BJ (cell line): Measurements from ENCODE around the gene GLS. TPM values are rescaled to one million over a fixed set of nuclear protein-coding genes. Genes with fewer than 3 reads are reported as not detected.

Experiments used
- CTCF ChIA-PET: fragments of 350-600 bp; formaldehyde crosslinking; extraction: SDS; loops from one replicate; lab custom pipeline; 2021; ENCODE audit warnings: antibody characterized with exemption, inconsistent platforms; lab: Yijun Ruan, JAX
- POLR2A ChIA-PET: fragments of 300-600 bp; sonication (Branson Sonifier 250); formaldehyde crosslinking; extraction: SDS; loops from one replicate; lab custom pipeline; 2021; ENCODE audit warnings: antibody characterized with exemption; lab: Charles Lee
- DNase-seq: peaks from one replicate; pipeline ENCODE4 v3.0.0-alpha.2; 2011; ENCODE audit warnings: low read depth
- H3K27me3 ChIP-seq: 2 replicates; pipeline ENCODE4 v1.6.0; 2011; ENCODE audit warnings: low read length; ENCODE audit not compliant: control insufficient read depth, insufficient read depth
- H3K36me3 ChIP-seq: 2 replicates; pipeline ENCODE4 v1.5.1; 2011; ENCODE audit warnings: low read length; ENCODE audit not compliant: control insufficient read depth, insufficient read depth
- H3K4me3 ChIP-seq: 2 replicates; pipeline ENCODE4 v1.5.1; 2011; ENCODE audit warnings: low read depth, mild to moderate bottlenecking, control low read depth, low read length
- CTCF ChIP-seq: IDR thresholded peaks from 2 replicates; pipeline ENCODE4 v1.5.1; 2011; ENCODE audit warnings: low read depth, mild to moderate bottlenecking, control low read depth, inconsistent platforms, low read length, moderate library complexity; ENCODE audit not compliant: insufficient read depth
- polyA plus RNA-seq: library from polyadenylated mRNA; depleted of rRNA; stranded (reverse); fragments of >200 nt; gene quantifications from 2 replicates; pipeline ENCODE4 v1.2.3, GENCODE V29; 2011

The GLS gene
- polyA plus RNA-seq, 1 experiment, result 132 TPM

- no peak overlapping the region for H3K4me3 ChIP-seq
- CTCF ChIA-PET, result no interaction called here
- no peak for DNase-seq
- POLR2A ChIA-PET, result interaction anchor here (0.6 kb wide), 1 partner anchor 20 kb away, joined by 3 read pairs; no protein-coding TSS in a partner anchor
- H3K27me3 ChIP-seq, result no peaks in the 10 kb centered on the region
- peaks cover 13% of the 10 kb centered on the region for H3K36me3 ChIP-seq
- no peak for TF ChIP-seq CTCF
Measured at GRCh38 chr2:190927301-190927700, 46.7 kb downstream of the GLS start.

- Histone ChIP-seq H3K36me3 (peaks cover 10% of the 10 kb centered on the region), H3K4me3 (no peak overlapping the region), H3K27me3 (no peaks in the 10 kb centered on the region)
- DNase-seq, result no peak
- TF ChIP-seq CTCF, result no peak
- CTCF ChIA-PET, result no interaction called here
- POLR2A ChIA-PET, result no interaction called here
Measured at GRCh38 chr2:190929919-190930318, 49.3 kb downstream of the GLS start.

- ChIA-PET POLR2A (interaction anchor here (0.6 kb wide), 1 partner anchor 86 kb away, joined by 3 read pairs; no protein-coding TSS in a partner anchor), CTCF (interaction anchor here (1.0 kb wide), 1 partner anchor 150 kb away, joined by 3 read pairs; no protein-coding TSS in a partner anchor)
- Histone ChIP-seq H3K36me3 (peaks cover 10% of the 10 kb centered on the region), H3K27me3 (no peaks in the 10 kb centered on the region), H3K4me3 (no peak overlapping the region)
- no peak for DNase-seq
- TF ChIP-seq CTCF, result no peak
Measured at GRCh38 chr2:190930411-190930810, 49.8 kb downstream of the GLS start.

GRCh38 chr2:190932514-190932913, 51.9 kb downstream of the GLS start:
- TF ChIP-seq CTCF, result no peak
- no peaks in the 10 kb centered on the region for H3K27me3 ChIP-seq
- ChIA-PET POLR2A (no interaction called here), CTCF (interaction anchor here (0.6 to 1.5 kb wide), 3 partner anchors 13 to 223 kb away, joined by 3 read pairs; no protein-coding TSS in a partner anchor)
- no peak overlapping the region for H3K4me3 ChIP-seq
- no peak for DNase-seq
- peaks cover 8% of the 10 kb centered on the region for H3K36me3 ChIP-seq

GRCh38 chr2:190933361-190933760, 52.7 kb downstream of the GLS start:
- no peak overlapping the region for H3K4me3 ChIP-seq
- TF ChIP-seq CTCF, result no peak
- ChIA-PET POLR2A (no interaction called here), CTCF (interaction anchor here (0.6 to 1.5 kb wide), 3 partner anchors 12 to 223 kb away, joined by 3 read pairs; no protein-coding TSS in a partner anchor)
- no peak for DNase-seq
- H3K36me3 ChIP-seq, result peaks cover 8% of the 10 kb centered on the region
- H3K27me3 ChIP-seq, result no peaks in the 10 kb centered on the region
